SU-DHL-6 (cell line): Measurements from ENCODE around the gene AFAP1.
"Not testable (repeated sequence)": the region's sequence is repeated elsewhere in the genome, so short reads cannot be mapped to it uniquely, and the experiment has no call there.

ENCODE experiments used
- H2AFZ ChIP-seq: fragments of 200-600 bp; sonication (generic); 2 replicates; pipeline ENCODE4 v1.6.1; 2014; ENCODE audit warnings: low read depth, mild to moderate bottlenecking, moderate library complexity, mixed read lengths, antibody characterized with exemption, low read length; ENCODE audit not compliant: severe bottlenecking
- H3F3A ChIP-seq: fragments of 200-600 bp; shearing (Covaris generic); 2 replicates; pipeline ENCODE4 v1.6.0; 2016; ENCODE audit warnings: antibody characterized with exemption, mild to moderate bottlenecking; ENCODE audit not compliant: insufficient read depth
- H3K27ac ChIP-seq: fragments of 200-600 bp; sonication (generic); 2 replicates; pipeline ENCODE4 v1.5.1; 2016; ENCODE audit warnings: low read depth, mild to moderate bottlenecking, low read length, moderate library complexity, mixed read lengths
- H3K27me3 ChIP-seq: fragments of 200-600 bp; sonication (generic), shearing (Covaris generic); 2 replicates; pipeline ENCODE4 v1.6.0; 2014; ENCODE audit warnings: mild to moderate bottlenecking, low read length
- H3K36me3 ChIP-seq: fragments of 200-600 bp; sonication (generic); 2 replicates; pipeline ENCODE4 v1.6.1; 2014; ENCODE audit warnings: mild to moderate bottlenecking, low read length, mixed read lengths
- H3K4me2 ChIP-seq: fragments of 300-600, 200-600 bp; shearing (Covaris generic), sonication (generic); 2 replicates; pipeline ENCODE4 v1.6.0; 2014; ENCODE audit warnings: low read length, low read depth, mild to moderate bottlenecking; ENCODE audit not compliant: poor library complexity, severe bottlenecking
- H3K4me3 ChIP-seq: fragments of 200-600 bp; sonication (generic); 2 replicates; pipeline ENCODE4 v1.5.1; 2014; ENCODE audit warnings: antibody characterized with exemption, low read length, mild to moderate bottlenecking, mixed read lengths; ENCODE audit not compliant: insufficient read depth, poor library complexity, severe bottlenecking
- H3K79me2 ChIP-seq: fragments of 200-600 bp; sonication (generic); 2 replicates; pipeline ENCODE4 v1.6.1; 2014; ENCODE audit warnings: mild to moderate bottlenecking, low read length, moderate library complexity; ENCODE audit not compliant: insufficient read depth
- H3K9ac ChIP-seq: fragments of 200-600 bp; sonication (generic); 2 replicates; pipeline ENCODE4 v1.7.0; 2014; ENCODE audit warnings: mild to moderate bottlenecking, low read length
- H3K9me2 ChIP-seq: fragments of 200-600 bp; sonication (generic); replicated peaks from 2 replicates; pipeline ENCODE4 v1.6.1; 2014; ENCODE audit warnings: low read length; ENCODE audit not compliant: insufficient read depth
- H3K9me3 ChIP-seq: fragments of 200-600 bp; sonication (generic); 2 replicates; pipeline ENCODE4 v1.6.1; 2014; ENCODE audit warnings: low read length, mixed read lengths; ENCODE audit not compliant: insufficient read depth
- H4K20me1 ChIP-seq: fragments of 200-600 bp; sonication (generic); 2 replicates; pipeline ENCODE4 v1.6.1; 2014; ENCODE audit warnings: low read depth, mild to moderate bottlenecking, antibody characterized with exemption, low read length, moderate library complexity, mixed read lengths
- EZH2phosphoT487 ChIP-seq: fragments of 200-600 bp; sonication (generic), shearing (Covaris generic); conservative IDR thresholded peaks from 2 replicates; pipeline ENCODE4 v1.6.1; 2018; ENCODE audit warnings: mild to moderate bottlenecking, antibody characterized with exemption, low read length, moderate library complexity, mixed read lengths
- TF ChIP-seq, protein P1 (sequence below): fragments of 200-600 bp; sonication (generic); IDR thresholded peaks from one replicate; pipeline ENCODE4 v1.5.1; 2017; ENCODE audit warnings: antibody characterized with exemption, mild to moderate bottlenecking, low read length, moderate library complexity; ENCODE audit not compliant: insufficient read depth, poor library complexity, severe bottlenecking

Gene AFAP1

DNA sequence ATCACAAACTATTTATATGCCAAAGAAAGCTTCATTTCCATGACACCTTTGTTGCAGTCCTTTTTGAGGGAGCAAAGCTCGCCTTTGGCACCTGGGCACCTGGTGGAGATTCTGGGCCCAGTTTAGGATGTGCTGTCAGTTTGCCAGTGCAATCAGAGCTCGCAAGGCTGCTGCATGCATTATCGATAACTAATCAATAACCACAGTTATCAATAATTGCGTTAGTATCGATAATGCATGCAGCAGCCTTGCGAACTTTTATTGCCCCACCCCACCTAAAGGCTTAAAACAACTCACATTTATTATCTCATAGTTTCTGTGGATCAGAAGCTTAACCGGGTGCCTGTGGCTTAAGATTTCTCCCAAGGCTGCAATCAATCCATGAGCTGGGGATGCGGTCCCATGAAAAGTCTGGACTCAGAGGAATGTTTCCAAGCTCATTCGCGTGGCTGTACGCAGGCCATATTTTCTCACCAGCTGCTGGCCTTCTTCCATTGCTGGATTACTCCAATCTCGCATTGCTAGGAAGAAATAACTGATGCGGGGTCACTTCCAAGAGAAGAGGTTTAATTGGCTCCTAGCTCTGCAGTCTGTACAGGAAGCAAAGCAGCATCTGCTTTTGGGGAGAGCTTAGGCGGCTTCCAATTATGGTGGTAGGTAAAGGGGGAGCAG, 6.2 kb upstream of the AFAP1 start:
- Histone ChIP-seq H3K9me2 (no peaks in the 10 kb centered on the region), H2AFZ (no peak overlapping the region), H3K36me3 (no peaks in the 10 kb centered on the region), H3K9me3 (no peaks in the 10 kb centered on the region), H4K20me1 (no peaks in the 10 kb centered on the region), H3K9ac (no peak overlapping the region), H3F3A (no peaks in the 10 kb centered on the region), H3K27me3 (no peaks in the 10 kb centered on the region), H3K79me2 (no peaks in the 10 kb centered on the region), H3K4me3 (no peak overlapping the region), H3K4me2 (no peak overlapping the region), H3K27ac (no peak overlapping the region)
- no peak for TF ChIP-seq EZH2phosphoT487
- TF ChIP-seq, protein P1, sequence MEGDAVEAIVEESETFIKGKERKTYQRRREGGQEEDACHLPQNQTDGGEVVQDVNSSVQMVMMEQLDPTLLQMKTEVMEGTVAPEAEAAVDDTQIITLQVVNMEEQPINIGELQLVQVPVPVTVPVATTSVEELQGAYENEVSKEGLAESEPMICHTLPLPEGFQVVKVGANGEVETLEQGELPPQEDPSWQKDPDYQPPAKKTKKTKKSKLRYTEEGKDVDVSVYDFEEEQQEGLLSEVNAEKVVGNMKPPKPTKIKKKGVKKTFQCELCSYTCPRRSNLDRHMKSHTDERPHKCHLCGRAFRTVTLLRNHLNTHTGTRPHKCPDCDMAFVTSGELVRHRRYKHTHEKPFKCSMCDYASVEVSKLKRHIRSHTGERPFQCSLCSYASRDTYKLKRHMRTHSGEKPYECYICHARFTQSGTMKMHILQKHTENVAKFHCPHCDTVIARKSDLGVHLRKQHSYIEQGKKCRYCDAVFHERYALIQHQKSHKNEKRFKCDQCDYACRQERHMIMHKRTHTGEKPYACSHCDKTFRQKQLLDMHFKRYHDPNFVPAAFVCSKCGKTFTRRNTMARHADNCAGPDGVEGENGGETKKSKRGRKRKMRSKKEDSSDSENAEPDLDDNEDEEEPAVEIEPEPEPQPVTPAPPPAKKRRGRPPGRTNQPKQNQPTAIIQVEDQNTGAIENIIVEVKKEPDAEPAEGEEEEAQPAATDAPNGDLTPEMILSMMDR, result no peak

- no peak overlapping the region for H3K9ac ChIP-seq
- H3K9me2 ChIP-seq, result no peaks in the 10 kb centered on the region
- no peaks in the 10 kb centered on the region for H3K79me2 ChIP-seq
- no peak overlapping the region for H3K4me3 ChIP-seq
- H3K4me2 ChIP-seq, result no peak overlapping the region
- no peaks in the 10 kb centered on the region for H3K27me3 ChIP-seq
- H3K27ac ChIP-seq, result no peak overlapping the region
- H3F3A ChIP-seq, result no peaks in the 10 kb centered on the region
- no peak overlapping the region for H2AFZ ChIP-seq
- H3K36me3 ChIP-seq, result no peaks in the 10 kb centered on the region
- TF ChIP-seq, protein P1, result no peak
- no peak for TF ChIP-seq EZH2phosphoT487
- no peaks in the 10 kb centered on the region for H3K9me3 ChIP-seq
- no peaks in the 10 kb centered on the region for H4K20me1 ChIP-seq
Measured at GRCh38 chr4:7944599-7945220, 5.0 kb upstream of the AFAP1 start.

- H3K27ac ChIP-seq, H3K9me2 ChIP-seq, H3K36me3 ChIP-seq, H3K9me3 ChIP-seq, H4K20me1 ChIP-seq, H3K27me3 ChIP-seq, H3K9ac ChIP-seq, H3K79me2 ChIP-seq, H3K4me3 ChIP-seq, H3F3A ChIP-seq, H2AFZ ChIP-seq, H3K4me2 ChIP-seq: not testable (repeated sequence)
Measured at GRCh38 chr4:7943688-7944087, 4.0 kb upstream of the AFAP1 start.

- H3K27ac ChIP-seq, result no peak overlapping the region
- H3F3A ChIP-seq, result no peaks in the 10 kb centered on the region
- no peak overlapping the region for H2AFZ ChIP-seq
- no peak overlapping the region for H3K9ac ChIP-seq
- no peak overlapping the region for H3K4me3 ChIP-seq
- H3K4me2 ChIP-seq, result no peak overlapping the region
- no peaks in the 10 kb centered on the region for H3K27me3 ChIP-seq
- H3K79me2 ChIP-seq, result no peaks in the 10 kb centered on the region
- H3K36me3 ChIP-seq, result no peaks in the 10 kb centered on the region
- no peaks in the 10 kb centered on the region for H3K9me2 ChIP-seq
- TF ChIP-seq EZH2phosphoT487, result no peak
- no peaks in the 10 kb centered on the region for H3K9me3 ChIP-seq
- no peaks in the 10 kb centered on the region for H4K20me1 ChIP-seq
Measured at GRCh38 chr4:7943211-7943610, 3.5 kb upstream of the AFAP1 start.
